NCI-H748 (cell line): ENCODE data around the gene ADCY4.

Experiments
- DNase-seq: peaks from one replicate; lab custom pipeline; 2025; ENCODE audit not compliant: unreplicated experiment; lab: John Stamatoyannopoulos, UW

ADCY4 gene

DNA sequence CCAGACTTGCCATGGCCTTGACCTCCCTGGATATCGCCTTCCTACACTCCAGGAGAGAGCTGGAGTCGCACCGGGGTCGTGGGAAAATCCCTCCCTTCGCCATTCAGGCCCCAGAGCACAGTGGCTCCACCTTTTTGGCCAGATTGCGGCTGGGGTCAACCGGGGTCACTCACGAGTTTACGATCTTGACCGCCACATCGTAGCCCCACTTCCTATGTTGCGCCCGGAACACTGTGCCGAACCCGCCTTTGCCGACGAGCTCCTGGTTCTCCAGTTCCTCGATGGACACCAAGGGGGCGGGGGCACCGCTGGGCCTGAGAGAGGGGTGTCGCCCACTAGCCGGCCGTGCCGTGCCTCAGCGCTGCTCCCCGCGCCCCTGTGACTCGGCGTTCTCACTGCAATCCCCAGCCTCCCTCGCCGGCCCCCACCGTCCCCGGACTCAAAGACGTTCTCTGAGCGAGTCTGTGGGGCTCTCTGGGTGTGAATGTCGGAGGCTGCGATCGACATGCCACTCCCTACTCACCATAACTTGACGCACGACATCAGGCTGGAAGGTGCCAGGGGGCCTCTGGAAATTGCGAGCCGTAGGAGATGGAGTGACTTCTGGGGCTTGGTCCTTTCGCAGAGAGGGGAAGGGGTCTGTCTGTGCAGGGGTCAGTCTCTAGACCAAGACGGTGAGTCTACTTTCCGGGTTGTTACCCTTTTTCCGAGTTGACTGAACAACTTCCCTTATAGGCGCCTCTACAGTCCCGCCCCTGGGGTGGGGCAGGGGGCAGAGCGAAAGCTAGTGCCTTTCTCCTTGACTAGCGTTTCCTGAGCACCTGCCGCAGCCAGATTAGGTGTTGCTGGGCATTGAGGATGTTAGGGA is 4.6 kb upstream of the ADCY4 start, which contains the start of gene RIPK3:
TSS of gene RIPK3 (minus strand) at position 708 of the 868 bp plus-strand sequence. CDS start at position 543, 165 bp downstream.
- no peak for DNase-seq

DNA sequence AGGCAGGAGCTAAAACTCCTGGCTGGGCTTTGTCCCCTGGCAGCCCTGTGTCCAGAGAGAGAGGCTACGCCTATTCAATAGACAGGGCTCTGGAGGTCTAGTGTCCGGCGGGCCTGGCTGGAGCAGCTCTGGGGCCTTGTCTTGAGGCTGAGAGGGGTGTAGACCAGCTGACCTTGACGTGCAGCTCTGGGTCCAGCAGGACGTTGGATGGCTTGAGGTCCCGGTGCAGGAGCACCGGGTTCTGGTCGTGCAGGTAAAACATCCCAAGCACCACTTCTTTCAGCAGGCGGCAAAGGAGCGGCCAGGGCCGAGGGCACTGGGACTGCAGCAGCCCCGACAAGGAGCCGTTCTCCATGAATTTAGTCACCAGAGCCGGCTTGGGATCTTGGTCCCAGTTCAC is 4.0 kb upstream of the ADCY4 start:
- no peak for DNase-seq

DNA sequence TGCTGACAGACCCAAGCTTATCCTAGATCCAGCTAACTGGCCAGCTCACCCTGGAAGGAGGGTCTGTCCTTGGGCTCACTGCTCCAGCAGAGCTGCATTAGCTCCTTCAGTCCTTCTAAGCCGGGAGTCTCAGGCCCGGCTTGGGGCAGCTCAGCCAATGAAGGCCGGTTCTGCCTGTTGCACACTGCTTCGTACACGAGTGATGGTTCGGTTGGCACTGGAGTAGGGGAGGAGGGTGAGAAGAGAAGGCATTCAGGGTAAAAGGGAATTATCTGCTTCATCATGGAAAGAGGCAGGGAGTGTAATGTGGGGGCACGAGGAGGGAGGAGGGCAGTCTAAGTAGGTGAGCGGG is 2.9 kb upstream of the ADCY4 start:
- DNase-seq = no peak

DNA sequence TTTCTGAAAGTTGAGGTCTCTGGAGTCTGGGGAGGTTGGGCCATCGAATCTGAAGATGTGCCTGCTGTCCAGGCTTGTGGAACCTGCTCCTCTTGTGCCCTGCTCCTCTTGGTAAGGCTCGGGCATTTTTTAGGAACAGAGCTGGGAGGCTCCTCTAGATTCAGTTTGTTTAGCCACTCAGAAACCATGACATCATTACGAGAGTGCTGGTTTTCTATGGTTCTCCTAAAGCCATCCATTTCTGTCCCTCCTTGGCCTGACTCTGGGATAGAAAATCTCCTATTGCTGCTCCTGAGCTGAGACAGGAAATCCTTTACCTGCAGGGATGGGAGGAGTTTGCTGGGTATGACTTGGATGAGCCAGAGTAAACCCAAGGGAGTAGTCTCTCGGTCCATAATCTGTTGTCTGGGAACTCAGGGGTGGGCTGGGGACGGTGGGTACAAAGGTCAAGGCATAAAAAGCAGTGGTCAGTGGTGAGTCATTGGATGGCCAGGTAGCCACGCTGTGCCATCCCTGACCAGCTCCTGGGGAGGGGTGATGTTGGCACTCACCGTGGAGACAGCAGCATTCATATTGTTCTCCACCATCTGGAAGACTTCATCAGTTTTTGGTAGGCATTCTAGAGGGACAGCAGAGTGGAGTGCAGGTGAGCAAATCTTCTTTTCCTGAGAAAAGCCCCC is 2.4 kb upstream of the ADCY4 start:
- DNase-seq = no peak

DNA sequence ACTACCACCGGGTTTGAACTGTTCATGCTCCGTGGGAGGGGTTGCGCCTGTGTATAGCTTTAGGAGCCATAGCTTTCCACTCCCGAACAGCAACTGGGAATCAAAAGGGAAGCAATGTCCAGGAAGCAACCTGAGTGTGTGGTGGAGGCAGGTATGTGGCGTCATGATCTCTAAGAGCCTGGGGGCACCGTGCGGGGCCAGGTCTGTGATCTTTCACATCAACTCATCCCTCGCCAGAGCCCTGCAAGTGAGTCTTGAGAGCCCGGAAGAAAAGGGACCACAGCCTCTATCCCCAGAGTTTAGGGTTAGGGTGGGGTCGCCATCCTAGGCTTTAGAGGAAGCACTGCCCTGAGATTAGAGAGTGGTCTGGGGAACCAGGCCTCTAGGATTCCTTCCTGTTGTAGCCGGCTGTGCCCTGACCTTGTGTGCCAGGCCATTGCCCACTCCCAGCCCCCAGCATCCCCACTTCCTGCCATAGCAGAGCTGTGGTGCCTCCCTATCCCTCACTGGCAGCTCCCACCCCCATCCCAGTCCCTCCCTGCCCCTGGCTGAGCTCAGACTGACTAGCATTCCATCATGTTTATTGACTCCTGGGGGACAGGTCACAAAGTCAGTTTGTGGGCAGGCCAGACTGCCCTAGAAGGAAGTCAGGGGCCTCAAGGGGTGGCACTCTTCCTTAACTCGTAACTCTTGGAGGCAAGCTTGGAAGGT is 745 bp upstream of the ADCY4 start:
- DNase-seq = no peak

DNA sequence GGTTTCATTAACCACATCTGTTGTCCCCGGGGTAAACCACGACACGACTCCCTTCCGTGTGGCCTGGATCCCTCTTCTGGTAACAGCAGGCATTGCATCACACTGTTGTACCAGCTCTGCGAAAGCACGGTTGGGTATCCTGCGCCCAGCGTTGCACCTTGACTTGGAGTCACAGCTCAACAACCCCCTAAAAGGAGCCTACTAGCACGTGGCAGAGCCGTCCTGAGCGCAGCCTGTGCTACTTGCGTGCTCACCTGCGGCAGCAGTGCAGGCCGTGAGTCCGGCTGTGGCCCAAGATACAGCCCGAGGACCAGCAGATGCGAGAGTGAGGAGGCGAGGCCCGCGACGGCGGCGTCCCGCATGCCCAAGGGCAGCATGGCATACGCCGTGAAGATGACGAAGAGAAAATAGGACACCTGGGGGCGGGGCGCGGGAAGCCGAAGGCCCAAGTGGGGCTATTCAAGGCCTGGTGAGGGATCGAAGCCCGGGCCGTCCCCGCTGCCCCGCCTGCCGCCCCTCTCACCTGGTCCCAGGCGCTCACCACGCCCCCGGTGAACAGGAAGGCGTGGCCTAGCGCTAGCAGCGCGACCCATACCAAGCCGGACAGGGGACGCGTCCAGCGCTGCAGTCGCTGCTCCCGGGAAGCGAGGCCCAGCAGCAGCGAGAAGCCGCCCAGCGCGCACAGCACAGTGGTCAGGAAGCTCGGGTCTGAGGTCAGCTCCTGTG is 2.4 kb downstream of the ADCY4 start:
- DNase-seq = peak; percentile 86

DNA sequence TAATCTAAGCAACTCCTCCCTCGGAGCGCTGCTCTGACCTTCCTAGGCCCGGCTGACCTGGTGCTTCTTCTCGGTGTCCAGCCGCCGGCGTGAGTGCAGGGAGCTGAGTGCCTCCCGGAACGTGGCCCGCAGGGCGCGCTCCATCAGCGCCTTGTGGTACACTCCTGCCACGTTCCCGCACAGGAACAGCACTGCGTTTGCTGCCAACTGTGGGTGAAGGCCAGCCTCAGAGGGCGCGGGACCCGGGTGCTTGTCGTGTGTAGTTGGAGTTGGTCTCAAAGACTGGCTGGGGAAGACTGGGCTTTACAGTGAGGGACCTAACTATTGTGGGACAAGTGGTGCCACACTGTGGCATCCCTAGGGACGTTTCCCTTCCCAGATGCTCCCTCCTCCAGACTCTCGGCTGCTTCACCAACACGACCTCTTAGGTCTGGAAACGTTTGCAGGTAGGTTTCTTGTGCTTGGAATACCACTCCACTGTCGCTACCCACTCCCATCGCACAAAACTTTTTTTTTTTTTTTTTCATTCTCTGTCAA is 3.1 kb downstream of the ADCY4 start:
- DNase-seq = no peak

DNA sequence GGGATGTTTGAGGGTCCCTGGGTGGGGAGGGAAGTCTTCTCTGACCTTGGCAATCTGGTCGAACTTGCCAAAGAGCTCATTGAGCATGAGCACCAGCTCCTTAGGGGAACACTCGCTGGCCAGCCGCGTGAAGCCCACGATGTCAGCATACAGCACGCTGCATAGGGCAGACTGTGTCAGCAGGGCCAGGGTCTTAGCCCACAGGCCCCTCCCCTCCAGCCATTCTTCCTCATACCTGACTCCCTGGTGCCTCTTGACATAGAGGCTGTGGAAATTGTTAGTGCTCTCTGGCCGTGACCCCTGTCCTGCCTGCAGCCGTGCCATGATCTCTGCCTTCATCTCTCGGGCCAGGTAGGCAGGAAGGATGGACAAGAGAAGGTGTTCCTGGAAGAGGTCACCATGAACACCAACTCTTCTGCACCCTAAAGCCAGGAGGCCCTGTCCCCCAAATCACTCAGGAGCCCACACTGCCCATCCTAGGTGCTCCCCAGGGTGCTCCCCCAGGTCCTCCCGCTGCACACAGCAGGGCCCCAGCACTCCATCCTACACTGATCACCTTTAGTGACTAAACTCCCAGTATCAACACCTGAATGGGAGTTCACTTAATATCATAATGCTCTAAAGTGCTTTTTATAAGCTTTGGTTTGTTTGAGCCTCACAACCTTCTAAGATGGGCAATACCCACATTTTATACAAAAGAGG is 3.7 kb downstream of the ADCY4 start:
- DNase-seq = no peak

DNA sequence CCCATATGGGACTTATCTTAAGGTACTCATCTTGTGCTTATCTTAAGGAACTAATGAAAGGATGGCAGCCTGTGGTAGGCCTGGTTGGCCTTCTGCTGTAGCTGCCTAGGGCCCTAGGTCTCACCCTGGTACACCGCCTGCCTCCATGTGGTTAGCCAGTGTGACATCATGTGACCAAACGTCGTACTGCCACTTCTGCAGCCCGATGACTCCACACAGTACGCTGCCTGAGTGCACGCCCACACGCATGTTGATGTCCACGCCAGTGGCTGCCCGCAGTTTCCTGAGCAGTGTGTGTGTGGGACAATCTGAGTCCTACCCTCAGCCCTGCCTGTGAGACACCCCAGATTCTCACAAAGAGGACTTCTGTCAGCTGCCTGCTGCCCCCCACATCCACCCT is 5.1 kb downstream of the ADCY4 start:
- DNase-seq = no peak

DNA sequence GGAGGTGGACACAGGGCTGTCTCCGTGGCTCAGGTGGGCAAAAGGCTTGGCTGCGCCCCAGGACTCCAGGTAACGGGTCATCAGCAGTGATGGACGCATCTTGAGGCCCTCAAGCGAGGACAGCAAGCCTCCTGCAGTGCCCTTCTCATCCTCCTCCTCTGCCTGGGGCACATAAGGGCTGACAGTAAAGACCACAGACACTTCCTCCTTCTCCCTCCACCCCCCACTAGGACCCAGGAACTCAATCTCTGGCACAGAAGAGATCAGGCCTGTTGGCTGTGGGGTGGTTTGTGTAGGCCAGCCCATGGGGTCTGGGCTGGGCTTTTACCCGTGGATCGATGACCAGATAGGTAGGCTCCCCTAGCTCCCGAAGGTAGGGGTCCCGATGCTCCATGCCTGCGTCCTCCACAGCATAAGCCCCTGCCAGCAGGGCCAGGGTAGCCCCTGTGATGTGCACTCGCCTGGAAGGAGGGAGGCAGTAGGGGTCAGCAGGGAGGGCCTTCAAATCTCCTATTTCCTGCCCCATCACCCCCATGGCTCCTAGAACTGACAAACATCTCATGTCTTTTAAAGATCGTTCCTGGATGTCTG is 5.7 kb downstream of the ADCY4 start:
- DNase-seq = no peak

DNA sequence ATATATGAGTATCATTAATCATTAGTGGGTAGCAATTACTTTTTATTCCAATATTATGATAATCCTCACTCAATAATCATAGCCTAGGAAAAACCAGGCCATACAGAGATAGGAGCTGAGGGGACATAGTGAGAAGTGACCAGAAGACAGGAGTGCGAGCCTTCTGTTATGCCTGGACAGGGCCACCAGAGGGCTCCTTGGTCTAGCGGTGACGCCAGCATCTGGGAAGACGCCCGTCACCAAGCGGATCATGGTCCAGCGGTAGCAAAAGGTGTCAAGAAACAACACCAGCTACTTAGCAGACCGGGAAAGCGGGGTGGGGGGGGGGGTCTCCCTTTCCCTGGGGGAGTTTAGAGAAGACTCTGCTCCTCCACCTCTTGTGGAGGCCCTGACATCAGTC is 7.0 kb downstream of the ADCY4 start:
- peak; percentile 22 for DNase-seq

DNA sequence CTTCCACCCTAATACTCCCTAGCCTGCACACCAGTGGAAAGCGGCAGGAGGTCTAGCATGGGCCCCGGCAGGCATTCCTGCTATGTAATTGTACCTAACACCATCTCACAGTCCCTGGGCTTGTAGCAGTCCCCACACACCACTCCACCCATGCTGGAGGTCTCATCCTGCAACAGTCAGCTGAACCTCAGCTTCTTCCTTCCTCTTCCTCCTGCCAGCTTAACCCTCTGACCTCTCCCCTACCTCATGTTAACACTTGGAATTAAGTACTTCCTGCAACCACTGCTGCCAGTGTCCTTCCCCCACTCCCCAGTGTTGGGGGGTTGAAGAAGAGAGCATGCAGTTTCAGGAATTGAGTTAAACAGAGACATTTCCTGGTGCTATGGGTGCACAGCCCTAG is 7.6 kb downstream of the ADCY4 start:
- no peak for DNase-seq

DNA sequence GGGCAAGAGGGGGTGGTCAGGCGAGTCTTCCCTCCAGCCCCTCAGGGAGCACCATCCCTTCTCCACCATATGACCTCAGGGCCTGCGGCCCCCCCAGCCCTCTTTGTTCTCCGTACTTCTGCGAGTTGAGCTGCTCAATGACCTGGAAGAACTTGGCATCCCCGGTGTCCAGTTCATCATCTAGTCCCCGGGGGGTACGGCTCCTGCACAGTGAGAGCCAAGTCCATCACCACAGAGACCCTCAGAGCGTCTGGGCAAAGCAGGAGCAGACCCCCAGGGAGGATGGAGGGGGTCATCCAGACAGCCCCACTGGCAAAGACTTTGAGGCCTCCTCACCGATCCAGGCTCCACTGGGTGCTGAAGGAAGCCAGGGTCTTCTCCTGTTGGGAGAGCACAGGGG is 8.9 kb downstream of the ADCY4 start:
- DNase-seq = no peak

DNA sequence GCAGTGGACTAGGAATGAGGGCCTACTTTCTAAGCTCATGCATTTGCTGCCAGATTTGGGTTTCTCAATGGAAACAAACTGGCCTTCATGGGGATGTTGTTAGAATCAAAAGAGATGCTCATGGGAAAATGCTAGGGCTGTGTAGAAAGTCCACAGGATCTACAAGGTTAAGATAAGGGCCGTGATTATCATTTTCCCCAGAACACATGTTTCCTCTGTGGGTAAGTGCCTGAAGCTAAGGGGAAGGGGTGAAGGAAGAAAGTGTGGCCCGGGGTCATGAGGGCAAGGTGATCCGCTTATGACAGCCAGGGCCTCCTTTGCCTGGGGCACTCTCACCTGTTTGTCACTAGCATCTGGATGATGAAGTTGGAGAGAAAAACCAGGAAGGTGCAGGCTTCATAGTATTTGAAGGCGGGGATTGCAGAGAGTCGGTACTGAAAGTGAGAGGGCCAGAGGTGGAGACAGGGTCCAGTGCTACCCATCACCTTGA is 9.8 kb downstream of the ADCY4 start:
- DNase-seq = no peak

DNA sequence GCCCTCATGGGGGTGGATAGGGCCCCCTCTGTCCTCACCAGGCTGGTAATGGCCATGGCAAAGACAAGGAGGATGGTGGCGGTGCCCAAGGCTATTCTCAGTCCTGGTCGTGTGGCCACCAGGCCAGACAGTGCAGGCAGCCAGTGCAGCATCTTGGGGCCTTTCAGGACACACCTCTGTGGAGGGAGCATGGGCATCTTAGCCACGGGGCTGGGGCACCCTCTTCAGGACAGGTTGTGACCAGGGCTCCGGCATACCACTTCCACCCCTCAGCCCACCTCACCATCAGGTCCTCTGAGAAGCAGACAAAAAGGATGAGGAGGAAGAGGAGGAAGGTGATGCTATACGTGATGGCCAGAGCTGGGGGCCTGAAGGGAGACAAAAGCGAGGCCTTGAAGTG is 10.8 kb downstream of the ADCY4 start:
- DNase-seq = no peak

DNA sequence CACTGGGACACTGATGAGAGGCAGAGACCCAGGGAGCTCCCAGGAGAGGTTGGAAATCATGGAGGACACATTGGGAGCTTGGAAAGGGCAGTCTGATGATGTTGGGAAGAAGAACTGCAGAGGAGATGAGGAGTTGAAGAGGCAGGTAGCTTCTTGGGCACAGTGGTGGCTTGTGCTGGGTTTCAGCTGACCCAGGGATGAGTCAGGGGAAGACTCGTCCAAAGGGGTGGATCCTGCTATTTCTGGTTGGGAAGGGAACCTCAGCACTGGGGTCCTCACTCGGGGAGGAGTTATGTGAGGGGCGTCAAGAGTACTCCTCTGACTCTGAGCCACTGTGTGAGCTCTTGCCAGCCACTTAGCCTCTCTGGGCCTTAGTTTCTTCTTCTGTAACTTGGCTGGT is 11.5 kb downstream of the ADCY4 start:
- DNase-seq = no peak

DNA sequence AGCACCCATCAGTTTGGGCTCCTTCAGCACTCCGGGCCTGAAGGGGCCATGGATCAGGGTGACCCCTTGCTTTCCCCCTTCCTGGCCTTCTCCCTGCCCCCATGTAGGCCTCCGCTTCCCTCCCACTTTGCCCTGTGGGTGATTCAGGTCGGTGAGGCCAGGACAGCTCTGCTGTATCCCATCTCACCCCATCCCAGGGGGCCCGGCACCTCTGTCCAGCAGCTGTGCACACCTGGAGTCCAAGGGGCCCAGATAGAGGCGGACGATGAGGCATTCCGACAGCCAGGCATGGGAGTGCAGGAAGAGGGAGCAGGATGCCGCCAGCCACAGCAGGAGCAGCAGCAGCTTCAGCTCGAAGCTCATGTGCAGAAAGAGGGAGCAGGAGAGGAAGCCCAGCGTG is 12.2 kb downstream of the ADCY4 start:
- DNase-seq = no peak

DNA sequence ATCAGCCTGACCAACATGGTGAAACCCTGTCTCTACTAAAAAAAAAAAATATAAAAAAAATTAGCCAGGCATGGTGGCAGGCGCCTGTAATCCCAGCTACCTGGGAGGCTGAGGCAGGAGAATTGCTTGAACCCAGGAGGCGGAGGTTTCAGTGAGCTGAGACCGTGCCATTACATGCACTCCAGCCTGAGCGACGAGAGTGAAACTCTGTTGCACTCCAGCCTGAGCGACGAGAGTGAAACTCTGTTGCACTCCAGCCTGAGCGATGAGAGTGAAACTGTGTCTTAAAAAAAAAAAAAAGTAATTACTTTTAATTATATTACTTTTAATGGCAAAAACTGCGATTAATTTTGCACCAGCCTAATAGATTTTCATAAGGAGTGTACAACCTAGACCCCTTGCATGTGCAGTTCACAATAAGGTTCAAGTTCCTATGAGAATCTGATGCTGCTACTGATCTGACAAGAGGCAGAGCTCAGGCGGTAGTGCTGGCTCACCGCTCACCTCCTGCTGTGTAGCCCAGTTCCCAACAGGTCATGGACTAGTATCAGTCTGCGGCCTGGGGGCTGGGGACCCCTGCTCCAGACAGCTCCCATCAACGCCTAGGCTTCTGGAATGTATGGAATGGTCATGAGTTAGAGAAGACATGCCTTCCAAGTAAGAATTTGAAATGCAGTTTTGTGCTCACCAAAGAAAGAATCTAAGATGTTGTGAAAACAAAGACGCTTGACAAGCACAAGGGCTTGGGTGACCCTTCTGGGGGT is 13.5 kb downstream of the ADCY4 start:
- no peak for DNase-seq
